Mucosa of descending colon (tissue), 3 donors: ENCODE data around the gene ZCCHC7. TPM values are rescaled to one million over a fixed set of nuclear protein-coding genes. Genes with fewer than 3 reads are reported as not detected.

Experiments used
- ATAC-seq: fragments of 200-7000 bp; cut with Tn5 transposase; one replicate; pipeline ENCODE4 v1.9.1; 2020; ENCODE audit warnings: mild to moderate bottlenecking, moderate library complexity
- DNase-seq, 3 donors: peaks; one replicate each; pipeline ENCODE4 v3.0.0-alpha.2; 2020
- H3K36me3 ChIP-seq: fragments of 200-600 bp; one replicate; pipeline ENCODE4 v1.8.0; 2021; ENCODE audit warnings: low read depth, mild to moderate bottlenecking
- H3K4me1 ChIP-seq: fragments of 200-600 bp; one replicate; pipeline ENCODE4 v1.8.0; 2021; ENCODE audit warnings: low read depth, mild to moderate bottlenecking
- H3K4me3 ChIP-seq: fragments of 200-600 bp; one replicate; pipeline ENCODE4 v1.8.0; 2021; ENCODE audit warnings: mild to moderate bottlenecking
- H3K9me3 ChIP-seq: fragments of 200-600 bp; one replicate; pipeline ENCODE4 v1.8.0; 2021; ENCODE audit warnings: mild to moderate bottlenecking
- CTCF ChIP-seq: fragments of 200-600 bp; IDR thresholded peaks from one replicate; pipeline ENCODE4 v1.8.0; 2022; ENCODE audit warnings: antibody characterized with exemption, mild to moderate bottlenecking
- intact Hi-C, 2 donors: fragments of 100-400 bp; cut with DNase I in 1 of 2; cut with micrococcal nuclease in 1 of 2; formaldehyde crosslinking; loops; one replicate each; pipeline versions ENCODE4 v1.11.0 to v1.11.1; 2022; cut with DNase I, micrococcal nuclease
- total RNA-seq, 3 donors: library from RNA; stranded (reverse); fragmentation: NEBNext Ultra II Directional in 2 of 3; extraction: Animal tissue kit (Norgen Biotek cat#: 25700) in 2 of 3; gene quantifications; one replicate each; pipeline versions ENCODE4 v1.2.1 to v1.2.4, GENCODE V29; 2021 to 2023
- donor health status: DM: no; HTN: no; CAD: no; lungs with moderate emphysema.
- donor health status: DM: no; HTN: no; CAD: no.
- donor health status: DM: no; HTN: yes; CAD: no.

Gene ZCCHC7
- total RNA-seq, 3 donors from 2014 or later = 18.3 to 25.7 (median 19.7) TPM

DNA sequence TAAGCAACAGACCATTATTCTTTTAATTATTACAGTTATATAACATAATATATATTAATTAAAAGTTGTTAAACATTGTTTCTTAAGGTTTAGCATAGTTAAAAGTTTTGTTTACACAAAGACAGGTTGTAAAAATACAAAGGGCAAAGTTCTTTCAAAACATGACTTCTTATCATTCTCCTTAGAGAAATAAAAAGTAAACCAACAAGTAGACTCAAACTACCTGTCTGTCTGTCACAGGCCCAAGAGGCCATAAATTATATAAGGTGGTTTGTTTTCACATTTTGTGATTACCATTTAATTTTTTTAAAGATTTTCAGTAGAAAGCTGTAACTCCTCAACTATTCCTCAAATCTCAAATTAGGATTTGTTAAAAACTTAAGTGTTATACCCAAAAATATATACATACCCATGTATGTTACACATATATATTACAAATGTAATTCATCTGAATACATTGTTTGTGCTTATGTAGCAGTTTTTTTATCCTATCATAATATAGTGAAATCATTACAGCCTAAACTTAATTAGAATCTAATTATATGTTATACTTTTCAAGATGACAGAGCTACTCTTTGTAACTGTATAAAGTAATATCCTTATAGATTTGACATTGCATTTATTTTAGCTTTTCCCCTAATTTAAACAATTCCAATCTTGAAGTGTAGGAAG is 208.3 kb downstream of the ZCCHC7 start:
- Histone ChIP-seq H3K9me3 (no peaks in the 10 kb centered on the region), H3K4me1 (peaks cover 24% of the 10 kb centered on the region), H3K36me3 (no peaks in the 10 kb centered on the region), H3K4me3 (no peak overlapping the region)
- ATAC-seq = peak; percentile 88
- DNase-seq = peak in 1 of 3 donors; percentile 20
- peak; percentile 8 for TF ChIP-seq CTCF
- intact Hi-C loops = no loop called here

- ATAC-seq (no peak), DNase-seq (no peak)
- H3K36me3 ChIP-seq = no peaks in the 10 kb centered on the region
- intact Hi-C loops = no loop called here
- H3K4me1 ChIP-seq = peaks cover 24% of the 10 kb centered on the region
- TF ChIP-seq CTCF = no peak
- H3K4me3 ChIP-seq = no peak overlapping the region
- H3K9me3 ChIP-seq = no peaks in the 10 kb centered on the region
These were observed 209.2 kb downstream of the ZCCHC7 start for GRCh38 chr9:37329576-37329975.

GRCh38 chr9:37331871-37332270 is 211.5 kb downstream of the ZCCHC7 start:
- DNase-seq = no peak
- H3K9me3 ChIP-seq = no peaks in the 10 kb centered on the region
- ATAC-seq = no peak
- intact Hi-C loops = no loop called here
- no peak for TF ChIP-seq CTCF
- H3K4me3 ChIP-seq = no peak overlapping the region
- peaks cover 28% of the 10 kb centered on the region for H3K4me1 ChIP-seq
- H3K36me3 ChIP-seq = no peaks in the 10 kb centered on the region

DNA sequence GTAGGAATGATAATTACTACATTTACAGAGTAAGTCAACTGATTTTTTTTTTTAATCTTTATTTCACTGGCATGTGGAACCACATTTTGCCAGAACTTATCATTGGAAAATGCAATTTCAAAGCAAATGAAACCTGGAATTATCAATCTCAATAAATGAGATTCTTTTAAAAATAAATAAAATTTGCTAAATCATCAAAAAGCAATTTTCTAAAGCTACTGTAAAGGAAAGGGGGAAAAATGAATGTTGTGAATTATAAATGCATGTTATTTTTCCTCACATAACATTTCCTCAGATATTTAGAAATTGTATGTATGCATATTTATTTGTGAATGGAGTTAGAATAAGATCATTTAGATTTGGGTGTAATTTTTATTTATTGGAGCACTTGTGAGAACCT is 212.2 kb downstream of the ZCCHC7 start:
- H3K9me3 ChIP-seq = no peaks in the 10 kb centered on the region
- TF ChIP-seq CTCF = no peak
- H3K4me1 ChIP-seq = peaks cover 28% of the 10 kb centered on the region
- DNase-seq = no peak
- H3K4me3 ChIP-seq = no peak overlapping the region
- no peak for ATAC-seq
- intact Hi-C loops = no loop called here
- H3K36me3 ChIP-seq = no peaks in the 10 kb centered on the region

DNA sequence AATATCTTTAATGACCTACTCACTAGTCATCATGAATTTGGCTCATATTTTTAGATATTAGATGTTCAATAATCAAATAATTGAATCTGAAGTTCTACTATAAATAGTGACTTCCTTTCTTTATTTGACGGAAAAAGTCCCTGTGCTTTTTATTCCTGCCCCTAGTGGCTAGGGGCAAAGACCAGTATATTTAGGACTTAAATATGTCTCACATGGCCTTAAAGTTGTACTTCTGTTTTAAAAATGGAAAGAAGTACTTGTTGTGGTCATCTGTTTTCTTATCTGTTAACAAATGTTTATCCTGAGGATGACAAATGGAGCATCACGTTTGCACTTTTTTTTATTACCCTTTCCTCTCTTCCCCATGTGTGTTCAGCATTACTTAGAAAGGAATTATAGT is 212.9 kb downstream of the ZCCHC7 start:
- ATAC-seq (no peak), DNase-seq (no peak)
- Histone ChIP-seq H3K4me1 (peaks cover 28% of the 10 kb centered on the region), H3K4me3 (no peak overlapping the region), H3K36me3 (no peaks in the 10 kb centered on the region), H3K9me3 (no peaks in the 10 kb centered on the region)
- intact Hi-C loops = no loop called here
- TF ChIP-seq CTCF = no peak

DNA sequence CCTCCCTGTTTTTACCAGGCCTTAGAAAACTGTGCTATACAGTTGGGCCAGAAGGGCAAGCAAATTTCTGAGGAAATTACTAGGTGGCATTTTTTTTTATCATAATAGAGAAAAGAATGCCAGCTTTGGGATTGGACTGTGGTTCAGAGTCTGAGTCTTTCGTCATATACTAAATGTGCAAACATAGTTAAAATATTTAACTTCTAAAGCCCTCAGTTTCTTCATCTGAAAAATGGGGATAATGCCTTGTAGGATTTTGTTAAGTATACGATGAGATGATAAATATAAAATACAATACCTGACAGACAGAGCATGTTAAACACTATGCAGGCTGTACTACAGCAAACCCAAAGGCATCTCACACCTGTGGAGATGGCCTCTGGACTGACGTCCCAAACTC is 214.9 kb downstream of the ZCCHC7 start:
- ATAC-seq = no peak
- TF ChIP-seq CTCF = no peak
- H3K4me3 ChIP-seq = no peak overlapping the region

More for the DNA sequence above, 214.9 kb downstream of the ZCCHC7 start:
- intact Hi-C loops = no loop called here
- no peak for DNase-seq
- H3K4me1 ChIP-seq = peaks cover 18% of the 10 kb centered on the region
- no peaks in the 10 kb centered on the region for H3K36me3 ChIP-seq
- H3K9me3 ChIP-seq = no peaks in the 10 kb centered on the region
